ENCODE data around the gene HOXB7.

HOXB7 gene

GRCh38 chr17:48590607-48591161 lies 20.1 kb downstream of the HOXB7 start:
- H3K27me3 ChIP-seq = peaks cover 0 to 91% of the 10 kb centered on the region in 2 donors
- H3K9me3 ChIP-seq = no peaks in the 10 kb centered on the region
- TF ChIP-seq CTCF (IDR thresholded peaks at IDR 0.05) = no peak
- H3K27ac ChIP-seq = no peak overlapping the region
- no peaks in the 10 kb centered on the region for H3K36me3 ChIP-seq
- intact Hi-C loops (cut with DNase I; ENCODE audit: low total_unique reads) = no loop called here
- peaks cover 0 to 25% (median 15%) of the 10 kb centered on the region in 4 donors for H3K4me1 ChIP-seq
- DNase-seq = no peak
- H3K4me3 ChIP-seq = no peak overlapping the region

GRCh38 chr17:48589831-48590606 lies 20.8 kb downstream of the HOXB7 start, which contains the start of gene HOXB3:
Gene HOXB3 (minus strand): TSS chr17:48590241. CDS start chr17:48552474, 37,767 bp downstream.
- Histone ChIP-seq H3K27ac (no peak within 1 kb of the TSS), H3K4me1 (peaks cover 0 to 32% (median 19%) of the 10 kb centered on the region in 4 donors), H3K36me3 (no peaks in the 10 kb centered on the region), H3K27me3 (peaks cover 0 to 84% of the 10 kb centered on the region in 2 donors), H3K9me3 (no peaks in the 10 kb centered on the region), H3K4me3 (no peak within 1 kb of the TSS)
- intact Hi-C loops (cut with DNase I; ENCODE audit: low total_unique reads) = no loop called here
- no peak for DNase-seq
- TF ChIP-seq CTCF (IDR thresholded peaks at IDR 0.05) = no peak

- no peak overlapping the region for H3K27ac ChIP-seq
- no peak overlapping the region for H3K4me3 ChIP-seq
- peaks cover 0 to 76% of the 10 kb centered on the region in 2 donors for H3K27me3 ChIP-seq
- TF ChIP-seq CTCF (IDR thresholded peaks at IDR 0.05) = no peak
- intact Hi-C loops (cut with DNase I; ENCODE audit: low total_unique reads) = no loop called here
- no peaks in the 10 kb centered on the region for H3K36me3 ChIP-seq
- H3K9me3 ChIP-seq = no peaks in the 10 kb centered on the region
- H3K4me1 ChIP-seq = peaks cover 0 to 37% (median 24%) of the 10 kb centered on the region in 4 donors
- no peak for DNase-seq
Observed at GRCh38 chr17:48589060-48589830, 21.6 kb downstream of the HOXB7 start.

GRCh38 chr17:48588528-48588927 lies 22.3 kb downstream of the HOXB7 start:
- no peak for DNase-seq
- no peaks in the 10 kb centered on the region for H3K36me3 ChIP-seq
- H3K4me1 ChIP-seq = peaks cover 0 to 31% (median 21%) of the 10 kb centered on the region in 4 donors
- no peaks in the 10 kb centered on the region for H3K9me3 ChIP-seq
- no peak overlapping the region for H3K27ac ChIP-seq
- intact Hi-C loops (cut with DNase I; ENCODE audit: low total_unique reads) = no loop called here
- H3K27me3 ChIP-seq = peaks cover 0 to 72% of the 10 kb centered on the region in 2 donors
- H3K4me3 ChIP-seq = no peak overlapping the region
- TF ChIP-seq CTCF (IDR thresholded peaks at IDR 0.05) = no peak

- Histone ChIP-seq H3K9me3 (no peaks in the 10 kb centered on the region), H3K27me3 (peaks cover 0 to 68% of the 10 kb centered on the region in 2 donors), H3K36me3 (no peaks in the 10 kb centered on the region), H3K27ac (no peak overlapping the region), H3K4me1 (peaks cover 0 to 26% (median 16%) of the 10 kb centered on the region in 4 donors), H3K4me3 (no peak overlapping the region)
- TF ChIP-seq CTCF (IDR thresholded peaks at IDR 0.05) = no peak
- DNase-seq = no peak
- intact Hi-C loops (cut with DNase I; ENCODE audit: low total_unique reads) = no loop called here
Observed at GRCh38 chr17:48588074-48588415, 22.8 kb downstream of the HOXB7 start.
